GM21381 (cell line): ENCODE measurements around the gene CASZ1.

Experiments
- ATAC-seq: cut with Tn5 transposase; IDR thresholded peaks from one replicate; pipeline ENCODE4 v1.9.1; 2021; ENCODE audit warnings: mild to moderate bottlenecking, moderate library complexity; ENCODE audit not compliant: unreplicated experiment

Gene CASZ1

DNA sequence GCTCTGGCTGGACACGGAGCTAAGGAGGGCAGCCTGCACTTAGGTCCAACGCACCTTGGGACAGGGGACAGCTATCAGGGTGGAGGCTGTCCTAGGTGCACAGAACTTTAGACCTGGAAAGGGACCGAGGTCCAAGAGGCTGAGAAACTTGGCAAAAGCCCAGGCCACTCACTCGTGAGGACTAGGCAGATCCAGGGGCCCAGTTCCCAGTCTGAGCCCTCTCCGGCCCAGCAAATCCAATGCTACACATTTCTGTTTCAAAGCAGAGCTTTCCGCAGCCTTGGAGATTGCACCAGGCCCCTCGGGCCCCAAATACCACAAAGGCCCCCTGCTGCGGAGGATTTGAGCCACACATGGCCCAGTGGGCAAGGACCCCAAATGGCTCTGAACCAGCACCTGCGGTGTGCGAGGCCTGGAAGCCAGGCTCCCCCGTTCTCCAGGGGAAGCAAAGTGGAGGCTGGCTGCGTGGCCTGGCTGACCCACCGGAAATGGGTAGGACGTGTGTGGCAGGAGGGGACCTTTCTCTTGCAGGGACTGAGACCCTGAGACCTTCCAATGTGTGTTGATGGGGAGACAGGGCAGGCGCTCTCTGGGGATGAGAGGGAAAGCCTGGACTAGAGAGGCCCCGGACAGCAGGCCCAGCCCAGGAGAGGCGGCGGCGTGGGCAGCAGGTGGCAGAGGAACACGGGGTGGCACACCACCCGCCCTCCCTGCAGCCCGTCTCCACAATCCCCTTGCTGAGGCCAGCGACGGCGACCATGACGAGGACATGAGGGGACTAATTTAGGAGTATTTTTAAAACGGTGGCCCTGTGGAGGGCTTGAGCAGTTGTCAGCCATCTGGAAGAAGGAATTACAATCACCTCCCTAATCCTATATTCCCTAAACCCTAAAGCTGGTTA lies 118.7 kb downstream of the CASZ1 start:
- no peak for ATAC-seq

- no peak for ATAC-seq
These were observed 119.5 kb downstream of the CASZ1 start for GRCh38 chr1:10676963-10677362.

DNA sequence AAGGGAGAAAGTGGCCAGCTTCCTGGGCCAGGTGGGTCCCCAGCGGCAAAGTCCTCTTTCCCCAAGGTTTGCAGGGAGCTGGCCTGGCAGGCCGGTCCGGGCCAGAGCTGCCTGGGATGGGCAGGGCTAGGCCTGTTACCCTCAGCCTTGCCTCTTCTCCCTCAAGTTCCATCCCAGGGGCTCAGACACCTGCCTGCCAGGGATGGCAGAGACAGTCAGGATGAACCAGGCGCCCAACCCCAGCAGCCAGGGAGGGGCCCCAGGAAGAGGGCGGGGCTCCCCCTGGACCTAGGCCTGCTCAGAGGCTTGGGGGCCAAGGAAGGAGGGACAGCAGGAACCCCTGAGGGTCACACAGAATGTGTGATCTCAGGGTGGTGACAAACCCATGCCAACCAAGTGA lies 120.6 kb downstream of the CASZ1 start:
- no peak for ATAC-seq

DNA sequence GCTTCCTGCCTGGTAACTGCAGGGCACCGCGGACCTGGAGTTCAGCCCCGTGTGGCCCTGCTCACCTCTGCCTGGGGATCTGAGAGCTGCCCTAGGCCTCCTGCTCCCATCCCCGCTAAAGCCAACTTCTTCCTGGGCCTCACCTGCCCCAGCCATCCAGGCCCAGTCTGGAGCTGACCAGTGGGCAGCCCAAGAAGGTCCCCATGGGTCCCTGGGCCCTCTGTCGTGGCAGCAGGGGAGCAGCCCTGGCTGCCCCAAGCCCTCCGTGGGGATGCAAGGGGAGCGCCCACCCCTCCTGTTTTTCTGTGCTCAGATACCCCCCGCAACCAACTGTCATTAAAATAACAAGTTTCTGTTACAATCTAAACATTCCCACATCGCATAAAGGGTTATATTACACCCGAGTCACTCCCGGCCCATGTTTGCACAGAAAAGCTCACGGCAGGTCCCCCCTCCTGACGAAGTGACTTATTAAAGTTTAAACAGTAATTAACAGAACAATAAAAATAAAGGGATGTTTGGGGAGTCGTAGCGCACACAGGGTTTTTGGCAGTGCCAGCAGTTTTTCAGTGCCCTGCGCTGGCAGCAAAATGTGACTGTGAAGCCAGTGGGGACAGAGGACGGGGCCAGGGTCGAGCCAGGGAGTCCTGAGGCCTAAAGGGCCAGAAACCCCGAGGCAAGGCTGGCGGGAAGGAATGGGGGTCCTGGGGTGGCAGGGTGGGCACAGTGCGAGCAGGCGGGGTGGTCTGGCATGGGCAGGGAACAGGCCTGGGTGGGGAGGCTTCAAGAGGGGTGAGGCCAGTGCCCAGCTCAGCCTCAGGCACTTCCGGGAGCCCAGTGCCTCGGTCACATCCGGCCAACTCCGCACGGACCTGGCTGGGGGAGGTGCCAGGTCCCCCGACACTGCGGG lies 121.5 kb downstream of the CASZ1 start:
- ATAC-seq = no peak

GRCh38 chr1:10674222-10674621 lies 122.2 kb downstream of the CASZ1 start:
- ATAC-seq = no peak

DNA sequence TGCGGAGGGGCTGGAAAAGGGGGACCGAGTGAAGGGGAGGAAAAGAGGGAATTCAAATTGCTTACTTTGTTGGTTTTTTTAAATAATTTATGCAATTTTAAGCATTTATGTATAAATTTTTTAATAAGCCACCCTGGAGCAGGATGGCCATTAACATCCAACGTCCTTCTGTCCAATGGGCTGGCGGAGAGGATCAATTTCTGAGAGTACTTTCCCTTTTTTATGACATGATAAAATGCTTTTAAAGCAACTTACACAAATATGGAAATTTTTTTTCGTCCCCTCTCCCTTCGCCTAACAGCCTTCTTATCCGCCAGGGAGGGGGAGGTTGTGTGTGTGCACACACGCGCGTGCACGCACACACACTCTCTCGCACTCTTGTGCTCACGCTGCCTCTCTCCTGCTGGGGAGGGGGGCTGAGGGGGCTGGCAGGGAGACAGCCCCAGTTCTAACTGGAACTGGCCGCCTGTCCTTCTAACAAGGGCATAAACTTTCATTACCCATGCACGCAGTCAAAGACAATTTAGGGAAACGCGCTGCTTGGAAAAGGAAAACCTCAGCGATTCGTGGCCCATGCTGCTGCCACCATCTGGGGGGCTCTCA lies 123.2 kb downstream of the CASZ1 start:
- no peak for ATAC-seq

- no peak for ATAC-seq
These were observed 123.9 kb downstream of the CASZ1 start for GRCh38 chr1:10672343-10673050.

GRCh38 chr1:10671622-10672342 lies 124.7 kb downstream of the CASZ1 start:
- ATAC-seq = no peak

- ATAC-seq = no peak
These were observed 125.4 kb downstream of the CASZ1 start for GRCh38 chr1:10671090-10671489.

DNA sequence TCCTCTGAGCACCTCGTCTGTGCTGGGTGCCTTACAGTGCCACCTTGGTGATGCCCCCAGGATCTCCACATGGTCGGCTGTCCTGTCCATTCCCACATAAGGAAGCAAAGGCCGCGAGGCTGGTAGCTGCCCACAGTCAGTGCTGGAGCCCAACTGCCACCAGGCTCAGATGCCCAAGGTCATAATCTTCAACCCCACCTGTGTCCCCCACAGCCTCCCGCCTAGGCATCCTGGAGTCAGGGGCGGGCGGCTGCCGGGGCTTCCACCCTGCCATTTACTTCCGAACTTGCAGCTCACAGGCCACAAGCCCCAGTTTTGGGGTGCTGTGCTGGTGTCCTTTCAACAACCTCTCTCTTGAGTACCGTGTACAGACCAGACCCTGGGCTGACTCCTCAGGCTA lies 126.3 kb downstream of the CASZ1 start:
- ATAC-seq = no peak

DNA sequence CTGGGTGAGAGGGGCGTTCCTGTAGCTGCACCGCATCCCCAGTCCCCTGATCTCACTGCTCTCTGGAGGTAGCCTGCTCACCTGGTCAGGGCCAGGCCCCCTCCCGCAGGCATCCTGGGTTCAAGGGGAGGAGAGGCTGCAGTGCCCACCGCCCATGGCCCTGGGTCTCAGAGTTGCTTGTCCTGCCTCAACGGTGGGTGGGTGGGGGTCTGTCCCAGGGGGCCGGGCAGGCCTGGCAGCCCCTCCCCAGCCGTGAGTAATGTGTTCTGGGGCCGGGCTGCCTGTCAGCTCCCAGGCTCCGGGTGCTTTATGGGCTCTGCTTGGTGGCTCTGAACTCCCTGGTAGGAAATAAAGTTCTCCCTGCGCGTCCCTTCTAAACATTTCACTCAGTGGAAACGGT lies 126.9 kb downstream of the CASZ1 start:
- ATAC-seq = no peak

DNA sequence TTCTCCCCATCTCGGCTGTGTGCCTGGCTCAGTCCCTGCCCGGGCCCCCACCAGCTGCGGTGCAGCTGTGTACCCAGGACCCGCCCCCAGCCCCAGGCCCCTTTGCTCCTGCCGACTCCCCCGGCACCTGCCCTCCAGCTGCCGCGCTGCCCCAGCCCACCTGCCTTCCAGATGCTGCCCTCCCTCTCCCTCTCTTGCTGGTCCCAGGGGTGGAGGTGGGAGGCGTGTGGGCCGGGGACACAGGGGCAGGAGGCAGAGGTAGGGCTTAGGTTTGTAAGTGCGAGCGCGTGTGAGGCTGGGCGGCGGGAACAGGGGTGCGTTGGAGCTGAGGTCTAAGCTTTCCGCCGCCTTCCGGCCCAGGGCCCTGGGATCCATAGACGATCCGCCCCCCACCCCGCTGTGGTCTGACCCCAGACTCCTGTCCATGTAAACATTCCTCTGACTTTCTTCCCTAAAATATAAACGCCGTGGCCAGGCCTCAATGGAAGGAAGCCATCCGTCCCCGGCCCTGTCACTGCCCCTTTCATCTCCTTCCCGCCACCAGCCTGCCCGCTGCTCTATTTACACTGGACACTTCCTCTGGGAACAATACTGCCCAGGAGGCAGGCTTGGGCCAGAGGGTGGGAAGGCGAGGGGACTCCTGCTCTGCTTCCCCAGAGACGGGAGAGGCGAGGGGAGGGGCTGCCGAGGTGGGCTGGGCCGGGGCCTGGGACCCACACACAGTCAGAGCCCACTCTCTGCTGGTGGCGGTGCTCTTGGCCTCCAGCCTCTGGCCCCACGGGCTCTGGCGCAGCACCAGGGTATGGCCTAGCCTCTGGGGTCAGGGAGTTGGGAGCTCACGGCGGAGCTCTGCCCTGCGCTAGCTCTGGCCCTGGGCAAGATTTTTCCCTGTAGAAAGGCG lies 128.3 kb downstream of the CASZ1 start:
- ATAC-seq = no peak

GRCh38 chr1:10665930-10666850 lies 130.3 kb downstream of the CASZ1 start:
- no peak for ATAC-seq

GRCh38 chr1:10665226-10665625 lies 131.2 kb downstream of the CASZ1 start:
- ATAC-seq = no peak

DNA sequence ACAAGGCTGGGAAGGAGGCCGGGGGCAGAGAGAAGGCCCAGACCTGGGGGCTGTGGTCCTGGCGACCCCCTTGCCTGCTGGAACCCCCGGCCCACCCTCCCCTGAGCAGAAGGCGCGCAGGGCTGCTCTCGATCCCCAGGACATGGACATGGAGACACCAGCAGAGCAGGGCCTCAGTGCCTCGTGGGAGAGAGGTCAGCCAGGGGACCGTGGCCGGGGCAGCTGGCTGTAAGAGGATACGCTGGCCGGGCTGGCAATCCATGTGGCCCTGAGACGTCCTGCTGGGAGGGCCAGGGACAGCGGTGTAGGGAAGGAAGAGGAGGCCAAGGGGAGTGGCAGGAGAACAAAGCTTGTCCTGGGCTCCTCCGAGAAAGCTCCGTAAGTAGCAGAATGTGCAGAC lies 132.2 kb downstream of the CASZ1 start:
- no peak for ATAC-seq

DNA sequence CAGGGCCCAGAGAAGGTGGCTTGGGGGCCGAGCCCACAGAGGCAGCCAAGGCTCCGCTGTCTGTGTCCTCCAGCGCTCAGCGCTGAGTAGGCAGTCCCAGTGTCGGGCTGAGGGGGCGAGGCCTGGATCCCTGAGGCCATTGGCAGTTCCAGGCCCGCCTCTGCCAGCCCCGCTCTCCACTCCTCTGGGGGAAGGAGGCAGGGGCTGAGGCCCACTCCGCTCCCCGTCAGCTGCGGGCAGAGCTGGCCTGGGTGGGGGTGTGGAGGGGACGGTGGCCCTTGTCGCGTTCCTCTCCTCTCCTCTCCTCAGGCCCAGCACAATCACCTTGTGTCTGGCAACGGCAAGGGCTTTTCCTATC lies 132.8 kb downstream of the CASZ1 start:
- no peak for ATAC-seq

- no peak for ATAC-seq
These were observed 133.4 kb downstream of the CASZ1 start for GRCh38 chr1:10662824-10663677.
